ENCODE results near the gene ITGB7.
"Not testable (repeated sequence)": the region's sequence is repeated elsewhere in the genome, so short reads cannot be mapped to it uniquely, and the experiment has no call there.

The ITGB7 gene

DNA sequence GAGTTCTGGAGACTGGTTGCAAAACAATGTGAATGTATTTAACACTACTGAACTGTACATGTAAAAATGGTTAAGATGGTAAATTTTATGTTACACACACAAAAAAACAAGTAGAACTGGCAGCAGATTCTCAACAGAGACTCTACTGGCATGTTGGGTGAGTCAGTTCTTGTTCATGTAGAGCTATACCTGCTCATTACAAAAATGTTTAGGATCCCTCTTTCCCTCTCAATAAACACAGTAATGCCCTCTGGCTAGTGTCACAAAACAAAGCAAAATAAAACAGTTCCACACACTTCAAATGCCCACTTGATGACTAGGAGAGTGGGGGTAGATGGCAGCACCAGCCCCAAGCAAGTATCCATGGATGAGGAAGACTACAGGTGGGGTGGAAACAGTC is 40.2 kb downstream of the ITGB7 start:
- no peak for DNase-seq (ENCODE audit: low read depth, low spot score)
- H3K4me3 ChIP-seq (ENCODE audit: low read length) = no peak overlapping the region

GRCh38 chr12:53163008-53163407 is 44.0 kb downstream of the ITGB7 start:
- DNase-seq (ENCODE audit: low read depth, low spot score); H3K4me3 ChIP-seq (ENCODE audit: low read length): not testable (repeated sequence)

GRCh38 chr12:53161119-53161911 is 45.7 kb downstream of the ITGB7 start:
- H3K4me3 ChIP-seq (ENCODE audit: low read length) = no peak overlapping the region
- no peak for DNase-seq (ENCODE audit: low read depth, low spot score)

GRCh38 chr12:53160673-53161072 is 46.4 kb downstream of the ITGB7 start:
- H3K4me3 ChIP-seq (ENCODE audit: low read length) = no peak overlapping the region
- no peak for DNase-seq (ENCODE audit: low read depth, low spot score)

DNA sequence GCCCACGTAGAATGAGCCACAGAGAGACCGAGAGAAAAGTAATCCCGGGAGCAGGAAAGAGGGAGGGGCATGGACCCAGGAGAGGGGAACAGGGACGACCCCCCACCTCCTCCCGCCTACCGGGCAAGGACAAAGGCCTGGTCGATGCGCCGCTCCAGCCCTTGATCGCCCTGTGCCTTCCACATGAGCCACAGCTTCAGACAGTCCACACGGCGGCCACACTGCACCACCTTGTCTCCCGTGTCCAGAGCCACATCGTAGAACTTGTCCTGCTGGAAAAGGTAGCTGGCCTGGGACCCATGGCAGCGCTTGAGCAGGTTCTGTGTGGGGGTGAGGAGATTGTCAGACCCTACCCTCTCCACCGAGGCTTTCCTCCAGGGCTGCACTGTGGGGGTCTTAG is 47.1 kb downstream of the ITGB7 start:
- no peak overlapping the region for H3K4me3 ChIP-seq (ENCODE audit: low read length)
- no peak for DNase-seq (ENCODE audit: low read depth, low spot score)

- DNase-seq (ENCODE audit: low read depth, low spot score) = peak; percentile 85
- peak overlapping the region; percentile 20; the same call in 1 of the 2 replicates for H3K4me3 ChIP-seq (ENCODE audit: low read length)
Observed at GRCh38 chr12:53159195-53159839, 47.7 kb downstream of the ITGB7 start.

DNA sequence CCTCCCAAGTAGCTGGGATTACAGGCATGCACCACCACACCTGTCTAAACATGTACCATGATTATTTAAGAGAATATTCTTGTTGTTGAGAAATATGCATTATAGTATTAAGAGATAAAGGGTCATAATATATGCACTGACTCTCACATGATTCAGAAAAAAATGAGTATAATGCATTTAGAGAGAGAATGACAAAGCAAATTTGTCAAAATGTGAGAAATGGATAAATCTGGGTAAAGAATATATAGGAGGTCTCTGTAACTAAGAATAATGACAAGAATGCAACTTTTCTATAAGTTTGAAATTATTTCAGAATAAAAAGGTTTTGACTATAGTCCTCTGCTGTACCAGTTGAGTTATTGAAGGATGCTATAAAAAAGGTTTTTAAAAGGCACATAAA is 54.7 kb downstream of the ITGB7 start:
- DNase-seq (ENCODE audit: low read depth, low spot score) = no peak

DNA sequence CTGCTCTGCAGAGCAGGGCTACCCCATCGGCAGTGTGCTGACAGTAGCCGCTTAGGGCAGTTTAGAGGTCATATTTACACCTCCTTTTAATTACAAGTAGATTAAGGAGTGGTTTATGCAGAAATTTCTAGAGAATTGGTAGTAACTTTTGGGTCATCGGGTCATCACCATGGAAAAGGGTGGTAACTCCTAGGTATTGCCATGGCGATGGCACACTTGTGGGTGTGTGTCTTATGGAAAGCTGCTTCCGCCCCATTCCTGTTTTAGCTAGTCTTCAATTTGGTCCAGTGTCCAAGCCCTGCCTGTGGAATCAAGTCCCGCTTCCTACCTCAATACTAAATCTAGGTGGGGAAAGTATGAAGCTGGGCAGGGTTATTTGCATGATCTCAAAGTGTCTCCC is 56.0 kb downstream of the ITGB7 start:
- H3K4me3 ChIP-seq (ENCODE audit: low read length) = no peak overlapping the region
- DNase-seq (ENCODE audit: low read depth, low spot score) = no peak

More for the DNA sequence above, 54.7 kb downstream of the ITGB7 start:
- H3K4me3 ChIP-seq (ENCODE audit: low read length) = no peak overlapping the region

- no peak overlapping the region for H3K4me3 ChIP-seq (ENCODE audit: low read length)
Observed at GRCh38 chr12:53147653-53148052, 59.4 kb downstream of the ITGB7 start.

DNA sequence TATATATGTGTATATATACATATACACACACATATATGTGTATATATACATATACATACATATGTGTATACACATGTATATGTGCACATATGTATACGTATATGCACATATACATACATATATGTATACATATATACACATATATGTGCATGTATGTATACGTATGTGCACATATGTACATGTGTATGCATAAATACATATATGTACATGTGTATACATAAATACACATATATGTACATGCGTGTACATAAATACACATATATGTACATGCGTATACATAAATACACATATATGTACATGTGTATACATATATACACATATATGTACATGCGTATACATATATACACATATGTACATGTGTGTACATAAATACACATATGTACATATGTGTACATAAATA is 59.9 kb downstream of the ITGB7 start:
- DNase-seq (ENCODE audit: low read depth, low spot score) = no peak
- H3K4me3 ChIP-seq (ENCODE audit: low read length) = no peak overlapping the region

More at GRCh38 chr12:53147653-53148052, 59.4 kb downstream of the ITGB7 start:
- DNase-seq (ENCODE audit: low read depth, low spot score) = no peak

DNA sequence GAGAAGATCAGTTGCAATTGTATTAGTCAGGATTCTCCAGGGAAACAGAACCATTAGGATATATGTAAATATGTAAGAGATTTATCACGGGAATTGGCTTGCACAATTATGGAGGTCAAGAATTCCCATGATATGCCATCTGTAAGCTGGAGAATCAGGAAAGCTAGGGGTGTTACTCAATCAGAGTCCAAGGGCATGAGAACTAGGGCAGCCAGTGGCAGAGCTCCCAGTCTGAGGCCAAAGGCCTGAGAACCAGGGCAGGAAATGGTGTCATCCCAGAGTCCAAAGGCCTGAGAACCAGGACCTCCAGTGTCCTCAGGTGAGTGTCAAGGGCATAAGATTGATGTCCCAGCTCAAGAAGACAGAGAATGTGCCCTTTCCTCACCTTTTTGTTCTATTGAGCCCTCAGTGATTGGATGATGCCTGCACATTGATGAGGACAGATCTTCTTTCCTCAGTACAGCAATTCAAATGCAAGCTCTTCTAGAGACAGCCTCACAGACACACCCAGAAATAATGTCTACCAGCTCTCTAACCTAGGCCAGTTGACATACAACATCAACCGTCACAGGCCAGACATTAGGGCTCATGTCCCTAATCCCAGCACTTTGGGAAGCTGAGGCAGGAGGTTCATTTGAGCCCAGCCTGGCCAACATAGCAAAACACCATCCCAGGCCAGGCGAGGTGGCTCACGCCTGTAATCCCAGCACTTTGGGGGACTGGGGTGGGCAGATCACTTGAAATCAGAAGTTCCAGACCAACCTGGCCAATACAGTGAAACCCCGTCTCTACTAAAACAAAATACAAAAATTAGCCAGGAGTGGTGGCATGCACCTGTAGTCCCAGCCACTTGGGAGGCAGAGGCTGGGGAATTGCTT is 61.4 kb downstream of the ITGB7 start:
- no peak for DNase-seq (ENCODE audit: low read depth, low spot score)

DNA sequence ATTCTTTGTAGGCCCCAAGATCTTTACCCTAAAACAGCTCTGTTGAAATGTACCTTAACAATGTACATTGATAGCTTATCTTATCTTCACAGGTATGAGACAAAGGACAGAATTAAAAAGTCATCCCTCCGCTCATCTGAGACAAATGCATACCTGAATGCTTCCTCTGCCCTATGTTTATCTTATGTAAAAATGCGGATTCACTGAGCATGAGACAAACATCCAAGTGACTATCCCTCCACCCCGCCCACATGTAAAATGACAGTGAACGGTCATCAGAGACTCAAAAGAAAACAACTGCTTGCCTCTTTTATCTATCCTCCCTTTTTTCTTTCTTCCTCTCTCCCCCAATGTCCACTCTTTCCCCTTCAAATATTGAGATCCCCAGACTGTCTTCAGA is 63.7 kb downstream of the ITGB7 start:
- no peak overlapping the region for H3K4me3 ChIP-seq (ENCODE audit: low read length)
- no peak for DNase-seq (ENCODE audit: low read depth, low spot score)

More for the DNA sequence above, 61.4 kb downstream of the ITGB7 start:
- H3K4me3 ChIP-seq (ENCODE audit: low read length) = no peak overlapping the region

All from Jurkat, Clone E6-1 (cell line).